ENCODE measurements around the gene PHKA1.

DNA sequence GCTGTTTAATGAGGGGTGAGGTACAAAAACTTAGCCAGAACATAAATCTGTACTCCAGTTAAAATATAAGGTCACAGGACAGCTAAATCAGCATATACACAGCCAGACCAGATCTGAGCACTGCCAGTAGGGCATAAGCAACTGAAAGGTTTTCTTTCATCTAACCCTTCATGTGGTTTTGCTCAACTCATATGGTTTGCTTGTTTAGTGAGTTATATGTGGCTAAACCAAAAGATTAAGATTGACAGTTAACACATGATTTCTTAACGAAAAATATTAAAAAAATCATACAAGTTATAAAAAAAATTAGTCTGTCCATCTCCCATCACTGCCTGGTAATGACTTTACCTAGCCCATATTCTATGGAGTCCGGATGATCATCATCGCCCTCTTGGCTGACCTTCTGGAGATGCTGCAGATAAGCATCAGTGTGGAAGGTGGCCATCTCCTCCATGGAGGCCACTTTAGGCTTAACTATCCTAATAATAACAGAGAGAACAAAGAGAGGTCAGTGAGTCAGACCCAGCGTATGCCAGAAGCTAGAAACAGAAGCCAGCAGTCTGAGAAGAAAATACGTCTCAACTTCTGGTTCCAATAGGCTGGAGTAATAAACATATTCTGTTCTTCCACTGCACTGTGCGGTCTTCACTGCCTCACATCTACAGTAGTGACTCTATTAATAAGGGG, 145.6 kb downstream of the PHKA1 start:
- TF ChIP-seq POLR2A (IDR thresholded peaks at IDR 0.05; ENCODE audit: low read depth, low read length) = no peak
- TF ChIP-seq MAX (IDR thresholded peaks at IDR 0.05; ENCODE audit: insufficient read depth, insufficient read length) = no peak
- TF ChIP-seq, protein P1, sequence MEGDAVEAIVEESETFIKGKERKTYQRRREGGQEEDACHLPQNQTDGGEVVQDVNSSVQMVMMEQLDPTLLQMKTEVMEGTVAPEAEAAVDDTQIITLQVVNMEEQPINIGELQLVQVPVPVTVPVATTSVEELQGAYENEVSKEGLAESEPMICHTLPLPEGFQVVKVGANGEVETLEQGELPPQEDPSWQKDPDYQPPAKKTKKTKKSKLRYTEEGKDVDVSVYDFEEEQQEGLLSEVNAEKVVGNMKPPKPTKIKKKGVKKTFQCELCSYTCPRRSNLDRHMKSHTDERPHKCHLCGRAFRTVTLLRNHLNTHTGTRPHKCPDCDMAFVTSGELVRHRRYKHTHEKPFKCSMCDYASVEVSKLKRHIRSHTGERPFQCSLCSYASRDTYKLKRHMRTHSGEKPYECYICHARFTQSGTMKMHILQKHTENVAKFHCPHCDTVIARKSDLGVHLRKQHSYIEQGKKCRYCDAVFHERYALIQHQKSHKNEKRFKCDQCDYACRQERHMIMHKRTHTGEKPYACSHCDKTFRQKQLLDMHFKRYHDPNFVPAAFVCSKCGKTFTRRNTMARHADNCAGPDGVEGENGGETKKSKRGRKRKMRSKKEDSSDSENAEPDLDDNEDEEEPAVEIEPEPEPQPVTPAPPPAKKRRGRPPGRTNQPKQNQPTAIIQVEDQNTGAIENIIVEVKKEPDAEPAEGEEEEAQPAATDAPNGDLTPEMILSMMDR (IDR thresholded peaks at IDR 0.05; ENCODE audit: extremely low read depth in 1 of 2, insufficient read depth in 1 of 2, low read depth in 1 of 2, low read length in 2 of 2) = no peak
- no peak for TF ChIP-seq EZH2 (IDR thresholded peaks at IDR 0.05; ENCODE audit: borderline replicate concordance, low read depth, low read length, severe bottlenecking)
- TF ChIP-seq POLR2AphosphoS5 (IDR thresholded peaks at IDR 0.05; ENCODE audit: insufficient read depth, low read depth, low read length) = no peak
- no peak for TF ChIP-seq MYC (IDR thresholded peaks at IDR 0.05; ENCODE audit: low read depth, low read length)
- no peak for TF ChIP-seq JUN (IDR thresholded peaks at IDR 0.05; ENCODE audit: borderline replicate concordance, insufficient read depth, insufficient read length, low read depth)
- peak; percentile 99 for TF ChIP-seq GATA2 (IDR thresholded peaks at IDR 0.05; ENCODE audit: insufficient read depth, insufficient read length, low read depth, low read length)
- peak; percentile 55 for TF ChIP-seq FOS (IDR thresholded peaks at IDR 0.05; ENCODE audit: borderline replicate concordance, insufficient read depth, low read length)

All from endothelial cell of umbilical vein (primary cell).